Neuron (in vitro differentiated cells): ENCODE results near the gene PRELP.

Experiments used
- H2AFZ ChIP-seq: one replicate; pipeline ENCODE4 v1.6.1; 2013; ENCODE audit warnings: low read depth, mild to moderate bottlenecking, inconsistent platforms, low read length, moderate library complexity
- H3K27me3 ChIP-seq: one replicate; pipeline ENCODE4 v1.6.1; 2013; ENCODE audit warnings: low read length; ENCODE audit not compliant: insufficient read depth
- H3K36me3 ChIP-seq: one replicate; pipeline ENCODE4 v1.6.1; 2013; ENCODE audit warnings: low read length; ENCODE audit not compliant: insufficient read depth
- H3K4me1 ChIP-seq: one replicate; pipeline ENCODE4 v1.6.1; 2013; ENCODE audit warnings: low read length; ENCODE audit not compliant: insufficient read depth
- H3K4me3 ChIP-seq: 2 replicates; pipeline ENCODE4 v1.5.1; 2013; ENCODE audit warnings: mild to moderate bottlenecking, low read length, moderate library complexity
- H3K9me3 ChIP-seq: one replicate; pipeline ENCODE4 v1.6.1; 2013; ENCODE audit warnings: low read length

The PRELP gene

DNA sequence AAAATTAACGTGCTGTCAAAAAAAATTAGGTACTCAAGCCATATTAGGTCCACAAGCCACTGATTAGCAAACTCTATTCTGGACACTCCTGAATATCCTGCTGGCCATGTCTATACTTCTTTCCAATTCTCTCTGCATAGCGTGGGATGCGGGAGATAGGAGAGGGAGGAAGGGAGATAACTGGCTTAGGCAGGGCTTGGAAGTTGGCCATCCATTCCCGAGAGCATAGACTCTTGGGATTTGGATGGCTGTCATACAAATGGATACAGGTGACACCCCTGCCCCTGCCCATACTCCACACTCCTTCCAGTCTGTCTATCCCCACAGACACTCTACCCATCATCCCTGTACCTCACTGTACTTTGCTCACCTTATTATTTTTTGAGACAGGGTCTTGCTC lies 2.3 kb upstream of the PRELP start:
- H3K4me1 ChIP-seq: peaks cover 13% of the 10 kb centered on the region
- H3K9me3 ChIP-seq: no peaks in the 10 kb centered on the region
- H2AFZ ChIP-seq: no peak overlapping the region
- no peaks in the 10 kb centered on the region for H3K36me3 ChIP-seq
- no peak overlapping the region for H3K4me3 ChIP-seq
- peaks cover 23% of the 10 kb centered on the region for H3K27me3 ChIP-seq

DNA sequence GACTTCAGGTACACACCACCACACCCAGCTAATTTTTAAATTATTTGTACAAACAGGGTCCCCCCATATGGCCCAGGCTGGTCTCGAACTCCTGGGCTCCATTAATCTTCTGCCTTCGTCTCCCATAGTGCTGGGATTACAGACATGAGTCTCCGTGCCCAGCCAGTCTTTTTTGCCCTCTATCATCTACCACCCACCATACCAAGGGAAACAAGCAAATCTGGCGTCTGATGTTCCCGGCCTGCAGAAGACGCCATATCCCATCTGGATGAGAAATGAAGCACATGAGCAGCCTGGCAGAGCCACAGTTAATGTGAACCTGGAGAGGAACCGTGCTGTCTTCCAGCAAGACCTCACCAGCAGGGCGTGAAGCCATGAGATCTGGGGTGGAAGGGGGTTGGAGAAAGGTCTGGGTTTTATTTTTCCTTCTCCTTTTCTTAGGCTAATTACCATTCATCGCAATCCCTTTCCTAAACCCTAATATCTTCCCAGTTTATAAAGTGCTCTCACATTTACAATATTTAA lies 1.8 kb upstream of the PRELP start:
- Histone ChIP-seq H3K9me3 (no peaks in the 10 kb centered on the region), H3K4me1 (peaks cover 13% of the 10 kb centered on the region), H3K27me3 (peaks cover 27% of the 10 kb centered on the region), H3K36me3 (no peaks in the 10 kb centered on the region), H3K4me3 (no peak overlapping the region), H2AFZ (no peak overlapping the region)

DNA sequence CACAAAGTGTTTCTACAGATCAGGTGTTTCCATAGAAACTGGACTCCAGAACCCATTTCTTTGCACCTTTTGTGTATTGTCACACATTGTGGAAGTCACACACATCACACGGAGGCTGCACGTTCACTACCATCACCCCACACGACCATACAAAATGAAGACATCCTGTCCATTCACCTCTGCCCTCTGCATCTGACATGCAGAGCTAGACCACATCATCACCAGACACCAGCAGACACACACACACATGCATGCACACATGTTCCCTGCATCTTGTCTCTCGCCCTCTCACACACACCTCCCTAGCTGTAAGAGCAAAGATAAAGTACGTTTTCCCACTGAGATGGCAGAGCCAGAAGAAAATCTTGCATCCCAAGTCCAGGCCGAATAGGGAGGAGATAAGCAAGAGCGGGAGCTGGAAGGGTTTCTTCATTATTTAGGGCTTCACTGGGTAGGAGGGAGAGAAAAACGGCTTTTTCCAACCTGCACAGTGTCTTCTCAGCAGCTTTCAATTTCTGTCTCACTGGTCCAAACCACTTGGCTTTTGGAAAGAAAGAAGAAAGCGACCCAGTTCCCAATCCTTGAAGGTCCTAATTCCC lies 709 bp downstream of the PRELP start:
- no peaks in the 10 kb centered on the region for H3K9me3 ChIP-seq

DNA sequence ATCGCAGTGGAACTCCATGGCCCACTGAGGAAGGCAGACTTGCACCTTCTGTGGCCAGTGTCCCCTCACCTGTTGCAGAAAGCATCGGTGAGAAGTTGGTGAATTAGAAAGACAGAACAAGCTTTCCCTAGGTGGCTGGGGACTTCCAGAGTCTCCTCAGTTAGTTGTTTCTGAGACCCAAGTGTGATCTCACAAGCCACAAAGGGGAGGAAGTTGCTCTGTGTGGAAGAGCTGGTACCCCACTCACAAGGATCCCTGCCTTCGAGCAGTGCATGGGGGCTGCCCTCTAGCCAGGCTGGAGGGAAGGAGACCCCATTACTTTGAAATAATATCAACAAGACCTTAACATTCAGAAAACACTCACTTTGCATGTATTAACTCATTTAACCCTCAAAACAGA lies 2.1 kb downstream of the PRELP start:
- no peaks in the 10 kb centered on the region for H3K36me3 ChIP-seq
- no peak overlapping the region for H2AFZ ChIP-seq
- H3K9me3 ChIP-seq: no peaks in the 10 kb centered on the region
- peaks cover 13% of the 10 kb centered on the region for H3K4me1 ChIP-seq
- H3K4me3 ChIP-seq: no peak overlapping the region
- H3K27me3 ChIP-seq: peaks cover 37% of the 10 kb centered on the region

More for the DNA sequence above, 709 bp downstream of the PRELP start:
- H3K36me3 ChIP-seq: no peaks in the 10 kb centered on the region
- no peak overlapping the region for H2AFZ ChIP-seq
- H3K4me1 ChIP-seq: peaks cover 13% of the 10 kb centered on the region
- H3K27me3 ChIP-seq: peaks cover 37% of the 10 kb centered on the region
- no peak overlapping the region for H3K4me3 ChIP-seq

DNA sequence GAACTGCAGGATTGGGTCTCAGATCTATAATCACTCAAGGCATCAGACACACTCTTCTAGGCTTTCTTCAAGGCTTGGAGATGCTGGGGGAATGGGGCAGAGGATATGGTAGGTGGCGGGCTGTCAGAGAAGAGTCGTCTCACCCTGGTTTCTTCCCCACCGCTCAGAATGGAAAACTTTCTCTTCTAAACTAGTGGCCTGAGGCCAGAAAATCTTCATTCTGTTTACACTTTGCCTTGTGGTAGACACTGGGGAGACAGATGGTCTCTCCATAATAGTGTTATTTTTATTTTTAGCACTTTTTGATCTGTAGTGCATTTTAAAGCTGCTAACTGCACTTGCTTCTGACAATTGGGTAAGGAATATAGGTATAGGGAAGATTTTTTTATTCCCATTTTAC lies 2.6 kb downstream of the PRELP start:
- Histone ChIP-seq H3K9me3 (no peaks in the 10 kb centered on the region), H3K4me1 (peaks cover 13% of the 10 kb centered on the region), H3K4me3 (no peak overlapping the region), H3K36me3 (no peaks in the 10 kb centered on the region), H2AFZ (no peak overlapping the region), H3K27me3 (peaks cover 37% of the 10 kb centered on the region)

DNA sequence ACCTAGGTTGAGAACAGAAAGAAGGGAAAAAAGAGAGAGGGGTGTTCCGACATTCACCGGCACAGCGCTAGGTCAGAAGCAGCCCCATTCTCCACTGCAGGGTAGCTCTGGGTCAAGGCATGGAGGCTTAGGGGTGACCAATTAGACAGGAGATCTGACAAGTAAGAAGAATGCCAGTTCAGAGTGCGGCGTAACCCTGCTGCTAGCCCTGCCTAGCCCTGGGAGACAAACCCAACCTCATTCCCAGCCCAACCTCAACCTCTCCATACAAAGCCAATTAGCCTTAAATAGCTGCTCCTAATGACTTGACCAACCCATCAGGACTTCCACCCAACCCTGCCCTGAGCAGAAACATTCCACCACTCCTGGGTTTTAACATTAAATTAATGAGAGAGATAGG lies 3.4 kb downstream of the PRELP start:
- Histone ChIP-seq H3K4me3 (no peak overlapping the region), H3K4me1 (peaks cover 13% of the 10 kb centered on the region), H3K9me3 (no peaks in the 10 kb centered on the region), H3K27me3 (peaks cover 37% of the 10 kb centered on the region), H3K36me3 (no peaks in the 10 kb centered on the region), H2AFZ (no peak overlapping the region)

DNA sequence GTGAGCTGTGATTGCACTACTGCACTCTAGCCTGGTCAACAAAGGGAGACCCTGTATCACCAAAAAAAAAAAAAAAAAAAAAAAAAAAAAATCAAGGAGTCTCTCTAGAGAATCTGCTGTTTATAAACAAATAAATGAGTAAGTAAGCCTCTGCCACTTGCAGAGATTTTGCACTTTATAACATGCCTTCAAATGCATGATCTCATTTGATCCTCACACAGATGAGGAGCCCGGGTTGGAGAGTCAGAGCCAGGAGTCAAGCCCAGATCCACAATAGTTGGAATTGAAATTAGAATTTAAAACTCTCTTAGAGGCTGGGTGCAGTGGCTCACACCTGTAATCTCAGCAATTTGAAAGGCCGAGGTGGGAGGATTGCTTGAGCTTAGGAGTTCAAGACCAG lies 4.0 kb downstream of the PRELP start:
- Histone ChIP-seq H3K4me3 (no peak overlapping the region), H3K9me3 (no peaks in the 10 kb centered on the region), H3K4me1 (peaks cover 13% of the 10 kb centered on the region), H3K36me3 (no peaks in the 10 kb centered on the region), H2AFZ (no peak overlapping the region), H3K27me3 (peaks cover 37% of the 10 kb centered on the region)

DNA sequence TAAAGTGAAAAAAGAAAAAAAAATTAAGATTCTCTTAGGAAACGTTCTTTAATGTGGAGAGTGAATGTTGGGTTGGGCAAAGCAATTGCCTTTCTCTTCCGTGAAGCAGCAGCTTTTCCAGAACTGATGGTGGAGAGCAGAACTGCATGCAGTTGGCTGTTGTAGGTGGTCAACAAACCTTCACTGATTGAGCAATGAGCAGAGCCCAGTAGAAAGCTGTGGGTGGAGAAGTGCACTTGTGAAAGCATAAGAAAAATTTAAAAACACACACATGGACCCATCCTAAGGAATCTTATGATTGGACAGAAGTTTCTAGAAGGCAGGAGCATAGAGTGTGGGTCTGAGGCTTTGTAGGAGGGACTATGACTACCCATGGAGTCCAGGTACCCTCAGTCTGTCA lies 4.5 kb downstream of the PRELP start:
- peaks cover 37% of the 10 kb centered on the region for H3K27me3 ChIP-seq
- no peaks in the 10 kb centered on the region for H3K9me3 ChIP-seq
- H3K36me3 ChIP-seq: no peaks in the 10 kb centered on the region
- H3K4me3 ChIP-seq: no peak overlapping the region
- peaks cover 10% of the 10 kb centered on the region for H3K4me1 ChIP-seq
- no peak overlapping the region for H2AFZ ChIP-seq

DNA sequence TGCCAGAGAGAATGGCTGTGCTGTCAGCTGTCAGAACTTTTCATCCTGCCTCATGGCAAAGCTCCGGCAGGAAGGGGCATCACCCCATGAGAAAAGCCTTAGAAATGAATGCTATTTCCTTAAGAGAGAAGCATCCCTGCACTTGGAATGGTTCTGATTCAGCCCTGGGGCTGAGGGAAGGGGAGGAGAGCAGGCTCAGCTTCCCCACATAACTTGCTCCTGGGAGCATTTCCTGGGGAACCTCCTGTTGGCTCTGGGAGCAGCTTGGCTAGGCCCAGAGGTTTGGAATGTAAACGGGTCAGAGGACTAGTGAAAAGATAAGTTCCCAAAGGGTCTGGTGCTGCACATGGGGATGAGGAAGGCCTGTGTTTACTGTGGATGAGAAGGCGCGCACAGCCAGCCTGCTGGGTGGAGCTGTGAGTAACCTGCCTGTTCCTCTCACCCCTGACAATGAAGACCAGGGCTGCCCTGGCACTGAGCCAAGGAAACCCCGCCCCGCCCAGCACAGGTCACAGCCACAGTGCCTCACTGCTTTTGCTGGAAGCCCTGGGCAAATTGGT lies 5.0 kb downstream of the PRELP start:
- Histone ChIP-seq H3K4me3 (no peak overlapping the region), H3K4me1 (peaks cover 6% of the 10 kb centered on the region), H3K27me3 (peaks cover 37% of the 10 kb centered on the region), H3K36me3 (no peaks in the 10 kb centered on the region), H3K9me3 (no peaks in the 10 kb centered on the region), H2AFZ (no peak overlapping the region)

DNA sequence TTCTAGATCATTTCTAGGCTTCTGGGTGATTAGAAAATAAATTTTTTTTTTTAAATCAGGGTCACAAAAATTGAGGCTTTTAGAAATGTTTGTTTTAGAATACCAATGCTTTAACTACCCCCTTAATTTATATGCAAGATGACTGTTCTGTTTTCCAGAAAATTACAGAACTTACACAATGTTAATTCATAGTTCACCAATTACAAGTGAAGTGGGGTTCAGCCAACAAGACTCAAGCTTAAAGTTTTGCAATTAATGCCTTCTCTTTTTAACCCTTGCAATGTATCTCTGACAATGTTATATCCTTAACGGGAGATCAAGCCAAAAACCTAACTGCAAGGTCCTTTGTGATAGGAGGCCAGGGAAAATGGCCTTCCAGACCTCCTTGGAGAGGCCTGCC lies 5.6 kb downstream of the PRELP start:
- H3K27me3 ChIP-seq: peaks cover 32% of the 10 kb centered on the region
- H2AFZ ChIP-seq: no peak overlapping the region
- no peaks in the 10 kb centered on the region for H3K9me3 ChIP-seq
- H3K4me1 ChIP-seq: peaks cover under 1% of the 10 kb centered on the region
- H3K36me3 ChIP-seq: no peaks in the 10 kb centered on the region
- H3K4me3 ChIP-seq: no peak overlapping the region

DNA sequence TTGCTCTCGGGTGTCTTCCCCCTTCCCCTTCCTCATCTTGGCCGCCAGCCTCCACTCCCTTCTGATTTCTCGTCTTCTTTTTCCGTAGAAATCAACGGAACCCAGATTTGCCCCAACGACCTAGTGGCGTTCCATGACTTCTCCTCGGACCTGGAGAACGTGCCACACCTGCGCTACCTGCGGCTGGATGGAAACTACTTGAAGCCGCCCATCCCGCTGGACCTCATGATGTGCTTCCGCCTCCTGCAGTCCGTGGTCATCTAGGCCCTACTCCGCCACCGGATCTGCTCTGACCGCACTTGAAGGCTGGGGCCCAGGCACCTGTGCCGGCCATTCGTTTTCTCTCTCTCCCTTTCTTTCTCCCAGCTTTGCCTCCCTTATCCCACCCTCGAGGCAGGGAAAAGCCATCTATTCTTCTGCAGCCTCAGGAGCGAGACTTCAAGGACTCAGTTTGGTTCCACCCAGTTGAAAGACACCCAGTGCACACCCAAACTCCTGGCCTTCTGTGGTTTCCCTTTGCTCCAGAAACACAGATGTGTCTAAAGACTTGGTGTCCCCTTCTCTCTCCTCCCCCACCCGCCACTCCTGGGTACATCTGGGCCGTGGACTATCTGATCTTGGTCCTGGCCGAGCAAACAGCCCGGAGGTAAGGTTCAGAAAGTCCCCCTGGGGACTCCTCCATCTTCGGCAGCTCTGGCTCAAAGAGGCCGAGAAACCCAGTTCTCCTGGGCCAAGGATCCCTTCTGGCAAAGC lies 11.2 kb downstream of the PRELP start:
- no peaks in the 10 kb centered on the region for H3K36me3 ChIP-seq
- H2AFZ ChIP-seq: no peak overlapping the region
- no peak overlapping the region for H3K4me3 ChIP-seq
- peaks cover 2% of the 10 kb centered on the region for H3K9me3 ChIP-seq
- peaks cover 11% of the 10 kb centered on the region for H3K27me3 ChIP-seq
- H3K4me1 ChIP-seq: no peaks in the 10 kb centered on the region

DNA sequence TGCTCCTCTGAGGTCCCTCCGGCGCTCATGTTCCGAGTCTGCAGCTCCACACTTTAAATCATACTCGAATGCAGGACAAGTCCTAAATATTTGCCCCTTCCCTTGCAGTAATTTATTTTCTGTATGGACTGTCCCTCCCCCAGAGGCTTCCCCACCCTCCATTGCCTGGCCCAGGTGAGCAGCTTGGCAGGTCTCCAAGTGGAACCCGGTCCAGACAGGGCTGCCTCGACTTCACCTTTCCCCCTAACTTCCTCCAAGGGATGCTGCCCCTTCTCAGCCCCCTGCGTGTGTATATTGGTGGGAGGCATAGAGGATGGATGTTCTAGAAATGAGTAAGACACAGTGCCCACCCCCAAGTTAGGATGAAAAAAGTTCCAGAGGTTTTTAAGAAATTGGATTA lies 12.9 kb downstream of the PRELP start:
- Histone ChIP-seq H3K4me1 (no peaks in the 10 kb centered on the region), H2AFZ (no peak overlapping the region), H3K36me3 (no peaks in the 10 kb centered on the region), H3K9me3 (peaks cover 2% of the 10 kb centered on the region), H3K4me3 (no peak overlapping the region), H3K27me3 (peaks cover 19% of the 10 kb centered on the region)

DNA sequence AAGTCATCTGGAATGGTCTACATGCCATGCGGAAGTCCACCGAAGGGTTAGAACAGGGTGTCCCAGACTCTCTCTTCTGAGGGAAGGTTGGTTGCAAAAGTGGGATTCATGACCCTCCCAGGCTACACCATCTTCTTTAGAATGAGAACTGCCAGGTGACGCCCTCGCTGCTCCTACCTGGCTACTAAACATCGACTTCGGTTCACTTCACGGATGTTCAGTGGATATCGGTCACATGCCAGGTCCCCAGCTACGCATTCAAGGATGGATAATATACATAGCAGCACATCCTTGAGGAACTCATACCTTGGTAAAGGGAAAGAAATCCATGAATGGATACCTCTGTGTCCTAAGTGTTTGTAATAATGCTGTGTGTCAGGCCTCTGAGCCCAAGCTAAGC lies 15.0 kb downstream of the PRELP start:
- Histone ChIP-seq H3K27me3 (peaks cover 21% of the 10 kb centered on the region), H2AFZ (no peak overlapping the region), H3K4me3 (no peak overlapping the region), H3K4me1 (no peaks in the 10 kb centered on the region), H3K36me3 (no peaks in the 10 kb centered on the region), H3K9me3 (peaks cover 2% of the 10 kb centered on the region)
